MM.1S (cell line): ENCODE measurements around the gene NKX6-2.

Experiments
- DNase-seq: peaks from one replicate; pipeline ENCODE4 v3.0.0-alpha.2; 2015
- H2AFZ ChIP-seq: fragments of 300-600 bp; sonication (generic); 2 replicates; pipeline ENCODE4 v1.6.0; 2016; ENCODE audit warnings: antibody characterized with exemption, low read length
- H3F3A ChIP-seq: fragments of 300-600 bp; sonication (generic); 2 replicates; pipeline ENCODE4 v1.6.1; 2016; ENCODE audit warnings: mild to moderate bottlenecking, antibody characterized with exemption, low read length, moderate library complexity, mixed read lengths; ENCODE audit not compliant: insufficient read depth
- H3K27ac ChIP-seq: fragments of 300-600 bp; sonication (generic); 2 replicates; pipeline ENCODE4 v1.5.1; 2016; ENCODE audit warnings: mild to moderate bottlenecking, low read length
- H3K27me3 ChIP-seq: fragments of 300-600 bp; sonication (generic); replicated peaks from 2 replicates; pipeline ENCODE4 v1.6.0; 2016; ENCODE audit warnings: low read length; ENCODE audit not compliant: insufficient read depth
- H3K36me3 ChIP-seq: fragments of 300-600 bp; sonication (generic); replicated peaks from 2 replicates; pipeline ENCODE4 v1.6.1; 2016; ENCODE audit warnings: mild to moderate bottlenecking, low read length, mixed read lengths; ENCODE audit not compliant: insufficient read depth
- H3K4me1 ChIP-seq: fragments of 300-600 bp; sonication (generic); 2 replicates; pipeline ENCODE4 v1.6.1; 2016; ENCODE audit warnings: low read length, mixed read lengths
- H3K4me2 ChIP-seq: fragments of 300-600 bp; sonication (generic); 2 replicates; pipeline ENCODE4 v1.6.0; 2016; ENCODE audit warnings: low read depth, low read length
- H3K4me3 ChIP-seq: fragments of 300-600 bp; sonication (generic); 2 replicates; pipeline ENCODE4 v1.5.1; 2016; ENCODE audit warnings: low read length, mixed read lengths
- H3K79me2 ChIP-seq: fragments of 300-600 bp; sonication (generic); 2 replicates; pipeline ENCODE4 v1.6.1; 2016; ENCODE audit warnings: mixed run types, low read length, mixed read lengths
- H3K9ac ChIP-seq: fragments of 300-600 bp; sonication (generic); 2 replicates; pipeline ENCODE4 v1.6.1; 2016; ENCODE audit warnings: low read length, mixed read lengths
- H3K9me2 ChIP-seq: fragments of 300-600 bp; sonication (generic); replicated peaks from 2 replicates; pipeline ENCODE4 v1.6.1; 2016; ENCODE audit warnings: mild to moderate bottlenecking, low read length, mixed read lengths; ENCODE audit not compliant: insufficient read depth
- H3K9me3 ChIP-seq: fragments of 300-600 bp; sonication (generic); replicated peaks from 2 replicates; pipeline ENCODE4 v1.6.1; 2016; ENCODE audit warnings: mild to moderate bottlenecking, low read length, mixed read lengths; ENCODE audit not compliant: insufficient read depth
- H4K20me1 ChIP-seq: fragments of 300-600 bp; sonication (generic); 2 replicates; pipeline ENCODE4 v1.6.1; 2016; ENCODE audit warnings: mild to moderate bottlenecking, low read length, moderate library complexity, mixed read lengths; ENCODE audit not compliant: insufficient read depth
- EZH2 ChIP-seq: fragments of 300-600 bp; sonication (generic); optimal IDR thresholded peaks from 2 replicates; pipeline ENCODE3; 2017; ENCODE audit warnings: low read depth, mild to moderate bottlenecking, antibody characterized with exemption, low read length, mixed read lengths
- EZH2phosphoT487 ChIP-seq: fragments of 300-600 bp; sonication (generic); IDR thresholded peaks from 2 replicates; pipeline ENCODE4 v1.6.1; 2018; ENCODE audit warnings: antibody characterized with exemption, low read length
- TF ChIP-seq, protein P1 (sequence below): fragments of 300-600 bp; sonication (generic); IDR thresholded peaks from 2 replicates; pipeline ENCODE4 v1.5.1; 2016; ENCODE audit warnings: antibody characterized with exemption, low read length, mixed read lengths

NKX6-2 gene

DNA sequence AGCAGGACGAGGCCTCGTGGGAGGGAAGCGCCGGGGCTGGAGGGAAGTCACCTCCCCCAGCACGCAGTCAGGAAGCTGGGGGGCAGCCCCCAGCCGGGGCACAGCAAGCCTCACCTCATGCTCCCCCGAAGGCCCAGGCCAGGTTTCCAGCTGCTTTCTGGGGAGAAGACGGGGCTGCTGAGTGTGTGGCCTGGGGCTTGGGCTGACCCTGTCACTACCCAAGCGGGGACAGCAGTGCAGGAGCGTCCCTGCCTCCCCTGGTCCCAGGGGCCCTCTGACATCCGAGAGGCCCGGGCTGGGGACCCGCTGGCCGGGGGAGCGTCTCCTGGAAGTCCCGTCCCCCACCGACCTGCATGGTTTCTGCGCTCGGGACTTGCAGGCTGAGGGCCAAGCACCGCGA, 19.7 kb upstream of the NKX6-2 start:
- H3K27ac ChIP-seq: no peak overlapping the region
- DNase-seq: no peak
- H3K4me3 ChIP-seq: no peak overlapping the region
- H3K9me3 ChIP-seq: no peaks in the 10 kb centered on the region
- H3K79me2 ChIP-seq: no peaks in the 10 kb centered on the region
- H3K9ac ChIP-seq: no peak overlapping the region
- no peaks in the 10 kb centered on the region for H3K9me2 ChIP-seq
- no peak overlapping the region for H2AFZ ChIP-seq
- H3F3A ChIP-seq: no peaks in the 10 kb centered on the region
- H3K27me3 ChIP-seq: peaks cover 15% of the 10 kb centered on the region
- H4K20me1 ChIP-seq: no peaks in the 10 kb centered on the region
- H3K36me3 ChIP-seq: no peaks in the 10 kb centered on the region
- no peak overlapping the region for H3K4me2 ChIP-seq
- TF ChIP-seq, protein P1, sequence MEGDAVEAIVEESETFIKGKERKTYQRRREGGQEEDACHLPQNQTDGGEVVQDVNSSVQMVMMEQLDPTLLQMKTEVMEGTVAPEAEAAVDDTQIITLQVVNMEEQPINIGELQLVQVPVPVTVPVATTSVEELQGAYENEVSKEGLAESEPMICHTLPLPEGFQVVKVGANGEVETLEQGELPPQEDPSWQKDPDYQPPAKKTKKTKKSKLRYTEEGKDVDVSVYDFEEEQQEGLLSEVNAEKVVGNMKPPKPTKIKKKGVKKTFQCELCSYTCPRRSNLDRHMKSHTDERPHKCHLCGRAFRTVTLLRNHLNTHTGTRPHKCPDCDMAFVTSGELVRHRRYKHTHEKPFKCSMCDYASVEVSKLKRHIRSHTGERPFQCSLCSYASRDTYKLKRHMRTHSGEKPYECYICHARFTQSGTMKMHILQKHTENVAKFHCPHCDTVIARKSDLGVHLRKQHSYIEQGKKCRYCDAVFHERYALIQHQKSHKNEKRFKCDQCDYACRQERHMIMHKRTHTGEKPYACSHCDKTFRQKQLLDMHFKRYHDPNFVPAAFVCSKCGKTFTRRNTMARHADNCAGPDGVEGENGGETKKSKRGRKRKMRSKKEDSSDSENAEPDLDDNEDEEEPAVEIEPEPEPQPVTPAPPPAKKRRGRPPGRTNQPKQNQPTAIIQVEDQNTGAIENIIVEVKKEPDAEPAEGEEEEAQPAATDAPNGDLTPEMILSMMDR: no peak
- TF ChIP-seq EZH2phosphoT487 (no peak), EZH2 (no peak)
- no peaks in the 10 kb centered on the region for H3K4me1 ChIP-seq

DNA sequence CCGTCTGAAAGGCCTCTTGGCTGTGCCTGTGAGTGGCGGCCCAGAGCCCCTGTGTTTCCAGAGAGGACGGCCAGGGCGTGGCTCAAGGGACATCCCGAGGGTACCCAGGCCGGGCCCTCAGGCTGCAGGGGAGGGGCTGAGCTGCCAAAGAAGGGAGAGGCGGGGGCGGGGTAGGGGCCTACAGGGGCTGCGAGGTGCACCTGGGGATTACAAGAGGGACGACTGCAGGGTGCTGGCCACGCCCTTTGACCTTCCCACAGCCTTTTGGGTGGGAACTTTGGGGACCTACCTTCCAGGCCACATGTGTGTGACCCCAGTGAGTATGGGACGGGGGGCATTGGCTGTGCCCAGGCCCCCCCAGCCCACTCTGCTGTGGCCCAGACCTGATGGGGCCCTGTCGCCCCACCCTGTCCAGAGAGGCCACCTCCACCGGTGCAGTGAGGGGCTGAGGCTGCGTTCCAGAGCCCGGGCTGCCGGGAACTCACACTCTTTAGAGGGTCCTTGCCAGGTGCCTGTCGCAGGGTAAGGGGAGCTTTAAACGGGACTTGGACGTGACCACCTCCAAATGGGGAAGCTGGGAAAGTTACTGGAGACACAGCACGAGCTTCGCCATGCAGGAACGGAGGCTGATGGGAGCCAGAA, 19.0 kb upstream of the NKX6-2 start:
- no peak for DNase-seq
- Histone ChIP-seq H3F3A (no peaks in the 10 kb centered on the region), H3K27ac (no peak overlapping the region), H3K36me3 (no peaks in the 10 kb centered on the region), H3K4me2 (no peak overlapping the region), H3K79me2 (no peaks in the 10 kb centered on the region), H3K9me2 (no peaks in the 10 kb centered on the region), H2AFZ (no peak overlapping the region), H3K4me3 (no peak overlapping the region), H3K4me1 (no peaks in the 10 kb centered on the region), H4K20me1 (no peaks in the 10 kb centered on the region), H3K9ac (no peak overlapping the region), H3K9me3 (no peaks in the 10 kb centered on the region), H3K27me3 (peaks cover 15% of the 10 kb centered on the region)
- TF ChIP-seq EZH2 (no peak), EZH2phosphoT487 (no peak)
- TF ChIP-seq, protein P1: no peak

DNA sequence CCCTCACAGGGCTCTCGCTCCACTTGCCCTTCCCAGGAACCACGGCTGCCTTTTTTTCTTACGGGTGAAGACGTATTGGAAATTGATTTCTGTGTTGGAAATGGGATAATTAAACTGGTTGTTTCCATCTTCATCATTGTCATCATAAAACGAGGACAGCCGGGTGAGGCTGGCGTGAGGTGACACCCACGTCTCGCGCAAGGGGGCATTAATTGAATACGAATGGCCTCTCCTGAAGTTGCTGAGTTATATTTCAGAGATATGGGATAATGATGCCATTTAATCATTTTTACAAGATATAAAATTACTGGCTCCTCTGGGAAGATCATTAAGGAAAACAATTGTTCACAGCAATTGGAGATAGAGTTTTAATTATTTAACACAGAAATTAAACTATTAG, 18.3 kb upstream of the NKX6-2 start:
- H3K4me2 ChIP-seq: no peak overlapping the region
- no peaks in the 10 kb centered on the region for H3K9me2 ChIP-seq
- no peaks in the 10 kb centered on the region for H3K4me1 ChIP-seq
- H3K4me3 ChIP-seq: no peak overlapping the region
- H3K27me3 ChIP-seq: peaks cover 15% of the 10 kb centered on the region
- no peaks in the 10 kb centered on the region for H4K20me1 ChIP-seq
- TF ChIP-seq, protein P1: no peak
- no peak for TF ChIP-seq EZH2phosphoT487
- no peak for TF ChIP-seq EZH2
- H3K9ac ChIP-seq: no peak overlapping the region
- H3K27ac ChIP-seq: no peak overlapping the region
- H3K9me3 ChIP-seq: no peaks in the 10 kb centered on the region
- no peaks in the 10 kb centered on the region for H3F3A ChIP-seq
- DNase-seq: no peak
- no peak overlapping the region for H2AFZ ChIP-seq
- H3K79me2 ChIP-seq: no peaks in the 10 kb centered on the region
- no peaks in the 10 kb centered on the region for H3K36me3 ChIP-seq
